ENCODE measurements around the gene ALG6.
"Not testable (repeated sequence)": the region's sequence is repeated elsewhere in the genome, so short reads cannot be mapped to it uniquely, and the experiment has no call there.

Gene ALG6

DNA sequence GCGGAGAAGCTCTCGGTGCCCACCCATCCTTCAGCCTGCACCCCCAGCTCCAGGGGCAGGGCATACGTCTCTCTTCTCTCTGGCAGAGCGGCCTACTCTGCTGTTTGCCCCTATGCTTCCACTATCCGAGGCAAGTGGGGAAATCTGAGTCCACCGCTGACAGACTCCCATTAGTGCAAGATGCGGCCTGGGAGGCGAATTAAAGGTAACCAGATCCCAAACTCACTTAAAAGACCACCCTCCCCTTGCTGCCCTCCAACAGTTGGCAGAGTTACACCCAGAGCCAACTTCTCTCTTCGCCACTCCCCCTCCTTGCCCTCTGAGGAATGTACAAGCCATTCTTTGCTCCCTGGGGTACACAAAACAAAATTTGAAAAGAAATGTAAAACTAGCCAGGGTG, 38.6 kb upstream of the ALG6 start:
- DNase-seq (ENCODE audit: low read depth) = no peak

- DNase-seq (ENCODE audit: low read depth) = no peak
These were observed 37.7 kb upstream of the ALG6 start for GRCh38 chr1:63329621-63330330.

- DNase-seq (ENCODE audit: low read depth) = no peak
These were observed 37.0 kb upstream of the ALG6 start for GRCh38 chr1:63330331-63330916.

DNA sequence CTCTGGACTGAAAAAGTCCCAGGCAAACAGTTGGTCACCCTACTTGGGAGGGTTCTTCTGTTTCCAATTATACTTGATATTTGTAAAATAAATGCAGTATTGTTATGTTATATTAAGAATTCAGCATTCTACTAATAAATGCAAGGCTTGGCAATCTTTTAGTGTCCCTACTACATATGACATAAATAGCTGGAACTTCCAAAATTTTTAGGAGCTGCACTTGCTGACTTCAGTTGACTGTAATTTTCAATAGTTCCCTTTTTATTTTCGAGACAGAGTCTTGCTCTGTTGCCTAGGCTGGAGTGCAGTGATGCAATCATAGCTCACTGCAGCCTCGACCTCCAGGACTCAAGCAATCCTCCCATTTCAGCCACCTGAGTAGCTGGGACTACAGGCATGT, 25.0 kb upstream of the ALG6 start:
- no peak for DNase-seq (ENCODE audit: low read depth)

- DNase-seq (ENCODE audit: low read depth) = no peak
These were observed 23.5 kb upstream of the ALG6 start for GRCh38 chr1:63343922-63344321.

- no peak for DNase-seq (ENCODE audit: low read depth)
These were observed 17.1 kb upstream of the ALG6 start for GRCh38 chr1:63350320-63350719.

- no peak for DNase-seq (ENCODE audit: low read depth)
These were observed 14.7 kb upstream of the ALG6 start for GRCh38 chr1:63352736-63353135.

DNA sequence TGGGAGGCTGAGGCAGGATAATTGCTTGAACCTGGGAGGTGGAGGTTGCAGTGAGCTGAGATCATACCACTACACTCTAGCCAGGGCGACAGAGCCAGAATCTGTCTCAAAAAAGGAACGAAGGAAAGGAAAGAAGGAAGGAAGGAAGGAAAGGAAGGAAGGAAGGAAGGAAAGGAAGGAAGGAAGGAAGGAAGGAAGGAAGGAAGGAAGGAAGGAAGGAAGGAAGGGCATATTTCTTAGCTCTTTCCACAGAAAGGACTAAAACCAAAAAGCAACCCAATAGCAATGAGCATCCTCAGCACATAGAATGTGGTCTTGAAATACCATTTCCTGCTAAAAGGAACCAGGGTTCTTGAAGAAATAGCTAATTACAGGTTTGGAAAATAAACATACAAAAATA, 11.2 kb upstream of the ALG6 start:
- not testable (repeated sequence) for DNase-seq (ENCODE audit: low read depth)

DNA sequence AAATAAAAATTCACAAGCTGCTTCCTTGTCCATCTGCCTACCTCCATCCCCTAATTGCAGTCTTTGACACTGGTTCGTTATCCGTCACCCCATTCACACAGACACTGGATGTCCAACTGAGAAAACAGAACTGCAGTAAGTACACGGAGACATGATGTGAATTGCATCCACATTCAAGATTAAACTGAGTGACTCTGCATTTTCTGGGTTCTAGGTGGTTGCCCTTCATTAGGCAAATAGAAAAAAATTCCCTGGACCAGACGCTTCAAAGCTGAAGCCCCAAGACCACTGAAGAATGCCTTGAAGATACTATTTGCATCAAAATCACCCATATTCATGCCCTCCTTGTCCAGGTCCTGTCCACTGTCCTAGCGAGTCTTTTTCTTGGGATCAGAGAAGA, 7.9 kb upstream of the ALG6 start:
- no peak for DNase-seq (ENCODE audit: low read depth)

DNA sequence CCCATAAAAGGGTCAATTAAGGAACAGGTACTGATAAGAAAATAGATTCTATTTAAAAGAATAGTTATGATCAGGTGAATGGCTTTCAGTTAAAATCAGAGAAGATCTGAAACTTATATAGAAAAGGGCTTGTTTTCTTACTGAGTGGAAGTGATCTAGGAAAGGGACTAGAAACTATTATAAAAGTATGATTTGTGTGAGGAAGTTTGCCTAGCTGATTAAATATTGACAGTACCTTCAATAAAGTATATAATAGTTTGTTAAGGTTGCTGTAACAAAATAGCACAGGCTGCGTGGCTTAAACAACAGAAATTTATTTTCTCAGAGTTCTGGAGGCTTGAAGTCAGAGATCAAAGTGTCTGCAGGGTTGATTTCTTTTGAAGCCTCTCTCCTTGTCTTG, 5.4 kb upstream of the ALG6 start:
- DNase-seq (ENCODE audit: low read depth) = no peak

DNA sequence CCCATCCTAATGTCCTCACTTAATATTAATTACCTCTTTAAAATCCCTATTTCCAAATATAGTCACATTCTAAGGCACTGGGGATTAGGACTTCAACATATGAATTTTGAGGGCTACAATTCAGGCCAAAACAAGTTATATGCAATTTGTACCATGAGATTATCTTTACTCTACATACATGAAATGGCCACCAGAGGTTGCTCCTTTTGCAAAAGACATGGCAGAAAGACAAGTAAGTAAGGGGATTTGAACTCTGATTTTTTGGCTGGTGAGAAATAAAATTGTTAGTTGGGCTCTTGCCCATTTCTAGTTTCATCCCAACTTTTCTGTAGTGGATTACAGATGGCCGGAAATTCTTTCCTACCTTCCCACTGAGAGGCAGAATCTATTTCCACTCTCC, 4.8 kb upstream of the ALG6 start:
- DNase-seq (ENCODE audit: low read depth) = no peak

GRCh38 chr1:63363014-63363413, 4.4 kb upstream of the ALG6 start:
- DNase-seq (ENCODE audit: low read depth) = no peak

DNA sequence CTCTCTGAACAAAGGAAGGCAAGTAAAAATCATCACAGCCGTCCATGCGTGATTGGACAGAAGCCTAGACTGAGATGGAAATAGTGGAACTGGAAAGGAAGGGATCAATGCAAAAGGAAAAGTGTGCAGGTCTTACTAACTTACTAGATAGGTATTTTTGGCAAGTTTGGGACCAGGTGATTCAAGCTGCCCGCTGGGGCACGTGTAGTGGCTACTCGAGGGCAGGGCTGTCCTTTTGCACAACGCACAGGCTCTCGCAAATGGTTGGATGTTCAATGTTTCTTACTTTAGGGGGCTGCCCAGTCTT, 566 bp upstream of the ALG6 start:
- no peak for DNase-seq (ENCODE audit: low read depth)

GRCh38 chr1:63368131-63368530, 704 bp downstream of the ALG6 start:
- no peak for DNase-seq (ENCODE audit: low read depth)

GRCh38 chr1:63379583-63379982, 12.2 kb downstream of the ALG6 start:
- DNase-seq (ENCODE audit: low read depth) = no peak

DNA sequence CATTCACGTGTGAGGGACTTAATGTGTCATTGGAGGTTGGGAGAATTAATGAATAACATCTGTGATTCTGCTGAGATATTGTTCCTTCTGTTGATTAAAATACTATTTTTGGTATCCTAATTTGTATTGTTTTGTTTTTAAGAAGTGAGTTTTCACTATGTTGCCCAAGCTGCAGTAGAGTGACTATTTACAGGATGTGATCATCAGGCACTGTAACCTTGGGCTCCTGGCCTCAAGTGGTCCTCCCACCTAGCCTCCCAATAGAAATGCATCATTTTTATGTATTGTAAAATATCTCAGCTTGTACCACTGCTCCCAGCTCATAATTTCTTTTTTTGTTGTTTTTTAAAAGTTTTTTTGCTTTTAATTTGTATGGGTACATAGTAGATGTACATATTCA, 14.3 kb downstream of the ALG6 start:
- DNase-seq (ENCODE audit: low read depth) = no peak

- DNase-seq (ENCODE audit: low read depth) = no peak
These were observed 34.5 kb downstream of the ALG6 start for GRCh38 chr1:63401945-63402344.

DNA sequence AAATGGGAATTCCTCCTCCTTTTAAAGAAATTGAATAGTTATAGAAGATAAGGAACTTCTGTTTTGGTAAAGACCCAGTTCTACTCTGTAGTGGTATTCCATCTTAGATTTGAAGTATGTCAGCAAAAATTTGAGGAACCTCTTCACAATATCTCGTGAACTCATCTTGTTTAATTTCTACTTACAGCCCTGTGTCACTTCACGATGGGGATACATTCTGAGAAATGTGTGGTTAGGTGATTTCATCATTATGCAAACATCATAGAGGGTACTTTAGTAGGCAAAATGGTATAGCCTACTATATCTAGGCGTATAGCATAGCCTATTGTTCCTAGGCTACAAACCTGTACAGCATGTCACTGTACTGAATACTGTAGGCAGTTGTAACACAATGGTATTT, 36.0 kb downstream of the ALG6 start:
- no peak for DNase-seq (ENCODE audit: low read depth)

DNA sequence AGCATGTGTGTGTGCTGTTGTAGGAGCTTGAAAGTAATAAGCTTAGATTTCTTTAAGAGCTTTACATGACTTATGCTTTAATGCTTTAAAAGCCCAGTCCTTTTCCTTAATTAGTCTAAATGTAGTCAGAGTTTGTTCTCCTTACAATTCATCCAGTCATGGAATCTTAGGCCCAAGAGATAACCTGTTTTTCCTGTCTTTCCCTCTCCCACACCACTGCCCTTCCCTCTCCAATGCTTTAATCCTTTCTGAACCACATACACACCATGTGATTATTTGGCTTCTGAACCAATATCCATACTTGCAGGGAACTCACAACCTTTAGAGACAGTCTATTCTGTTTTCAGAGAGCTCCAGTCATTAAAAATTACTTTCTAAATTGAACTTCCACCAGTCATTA, 37.6 kb downstream of the ALG6 start:
- no peak for DNase-seq (ENCODE audit: low read depth)

DNA sequence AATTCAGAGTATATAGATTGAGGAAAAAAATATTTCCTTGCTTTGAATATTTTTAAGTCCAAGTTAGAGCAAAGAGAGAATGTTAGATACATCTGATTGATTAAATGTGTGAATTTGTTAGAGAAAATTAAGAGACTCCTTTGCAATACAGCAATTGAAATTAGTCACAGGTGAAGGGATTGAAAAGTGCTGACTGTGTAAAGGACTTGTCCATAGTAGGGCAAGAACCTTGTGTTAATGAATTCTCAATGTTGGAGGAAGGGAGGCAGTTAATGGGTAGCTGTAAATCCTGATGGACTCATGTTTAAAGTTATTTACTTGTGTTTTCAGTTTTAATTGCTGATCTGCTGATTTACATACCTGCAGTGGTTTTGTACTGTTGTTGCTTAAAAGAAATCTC, 38.6 kb downstream of the ALG6 start:
- no peak for DNase-seq (ENCODE audit: low read depth)

GRCh38 chr1:63407002-63407401, 39.6 kb downstream of the ALG6 start:
- no peak for DNase-seq (ENCODE audit: low read depth)

- no peak for DNase-seq (ENCODE audit: low read depth)
These were observed 40.9 kb downstream of the ALG6 start for GRCh38 chr1:63408331-63408730.

- no peak for DNase-seq (ENCODE audit: low read depth)
These were observed 43.6 kb downstream of the ALG6 start for GRCh38 chr1:63411066-63411465.

GRCh38 chr1:63413394-63413793, 46.0 kb downstream of the ALG6 start:
- DNase-seq (ENCODE audit: low read depth) = no peak

Data from activated T-helper 9 cell treated with anti-CD3 and anti-CD28 coated beads, Interleukin-2, amount 50 U/mL, for 16 hours (primary cell).